GM12873 (cell line): ENCODE measurements around the gene TBC1D10B.

ENCODE experiments used
- CTCF ChIP-seq: IDR thresholded peaks from 2 replicates; pipeline ENCODE4 v1.5.1; 2012; ENCODE audit warnings: low read depth, mild to moderate bottlenecking, moderate library complexity, low read length, control low read depth; ENCODE audit not compliant: insufficient read depth; ENCODE audit errors: missing control alignments

Gene TBC1D10B

DNA sequence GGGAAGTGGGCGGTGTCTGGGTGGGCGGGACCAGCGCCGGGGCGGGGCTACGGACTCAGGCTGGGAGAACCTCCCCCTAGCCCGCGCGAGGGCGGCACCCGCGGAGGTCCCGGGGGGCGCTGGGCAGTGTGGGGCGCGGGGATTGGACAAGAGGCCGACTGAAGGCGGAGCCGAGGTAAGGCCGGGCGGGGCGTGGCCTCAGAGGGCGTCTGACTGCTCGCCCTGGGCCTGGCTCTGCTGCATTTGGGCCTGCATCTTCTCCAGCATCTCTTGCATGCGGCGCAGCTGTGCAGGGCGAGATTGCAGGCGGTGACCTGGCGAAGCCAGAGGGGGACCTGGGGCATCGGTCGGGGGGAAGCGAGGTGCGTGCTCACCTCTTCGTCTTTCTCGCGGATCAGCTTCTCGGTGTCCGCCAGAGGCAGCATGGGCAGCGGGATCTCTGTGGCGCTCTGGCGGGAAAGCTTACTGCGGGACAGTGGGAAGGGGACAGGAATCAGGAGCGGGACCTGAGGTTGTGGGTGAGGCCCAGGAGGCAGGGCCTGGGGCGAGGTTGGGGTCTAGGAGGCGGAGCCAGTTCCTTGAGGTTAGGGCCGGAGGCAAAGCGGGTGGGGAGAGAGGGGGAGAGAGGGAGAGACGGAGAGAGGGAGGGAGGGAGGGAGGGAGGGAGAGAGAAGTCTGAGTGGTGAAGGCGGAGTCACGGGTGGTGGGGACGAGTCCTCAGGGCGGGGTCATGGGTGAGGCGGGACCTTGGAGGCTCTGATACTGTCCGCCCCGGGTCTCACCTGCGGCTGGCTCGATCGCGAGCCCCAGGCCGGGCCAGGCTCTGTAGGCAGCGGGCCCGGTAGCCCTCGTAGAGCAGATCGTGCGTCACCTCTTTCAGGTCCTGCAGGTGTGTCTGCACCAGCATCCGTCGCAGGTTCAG is 8.2 kb upstream of the TBC1D10B start:
- no peak for TF ChIP-seq CTCF

- no peak for TF ChIP-seq CTCF
These were observed 7.5 kb upstream of the TBC1D10B start for GRCh38 chr16:30377812-30378235.

- TF ChIP-seq CTCF: no peak
These were observed 6.9 kb upstream of the TBC1D10B start for GRCh38 chr16:30377050-30377811.

- no peak for TF ChIP-seq CTCF
These were observed 6.2 kb upstream of the TBC1D10B start for GRCh38 chr16:30376461-30376902.

DNA sequence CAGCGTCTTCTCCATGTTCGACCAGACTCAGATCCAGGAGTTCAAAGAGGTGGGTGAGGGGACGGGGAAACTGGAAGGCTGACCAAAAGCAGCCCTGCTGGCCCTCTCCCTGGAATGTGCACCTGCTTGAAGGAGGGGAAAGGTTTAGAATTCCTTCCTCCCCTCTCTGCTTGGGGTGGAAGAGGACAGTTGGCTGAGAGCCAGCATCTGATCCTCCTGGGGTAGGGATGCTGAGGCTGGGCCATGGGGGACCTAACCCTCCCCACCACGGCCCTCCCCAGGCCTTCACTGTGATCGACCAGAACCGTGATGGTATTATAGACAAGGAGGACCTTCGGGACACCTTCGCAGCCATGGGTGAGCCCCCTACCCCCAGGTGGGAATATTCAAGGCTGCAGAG is 5.6 kb upstream of the TBC1D10B start:
- no peak for TF ChIP-seq CTCF

DNA sequence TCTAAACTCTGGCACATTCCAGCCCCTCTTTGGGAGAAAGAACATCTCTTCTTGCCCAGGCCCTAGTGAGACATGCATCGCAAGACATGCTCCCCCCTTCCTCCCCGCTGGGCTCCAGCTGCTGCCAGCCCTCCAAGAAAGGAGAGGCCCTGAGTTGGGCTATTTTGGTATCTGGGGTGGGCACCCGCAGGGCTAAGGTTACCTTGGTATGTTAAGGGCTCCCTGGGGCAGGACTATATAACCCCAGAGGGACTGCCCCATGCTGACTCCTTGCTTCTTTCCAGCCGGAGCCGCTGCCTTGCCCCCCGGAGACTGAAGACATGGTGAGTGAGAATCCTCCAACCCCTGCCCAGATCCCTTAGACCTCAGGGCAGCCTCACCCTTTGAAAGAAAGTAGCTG is 4.2 kb upstream of the TBC1D10B start, which contains the start of gene MYL11:
TSS of gene MYL11 (plus strand) at position 265 of the 400 bp plus-strand sequence. CDS start at position 321, 56 bp downstream.
- TF ChIP-seq CTCF: no peak

DNA sequence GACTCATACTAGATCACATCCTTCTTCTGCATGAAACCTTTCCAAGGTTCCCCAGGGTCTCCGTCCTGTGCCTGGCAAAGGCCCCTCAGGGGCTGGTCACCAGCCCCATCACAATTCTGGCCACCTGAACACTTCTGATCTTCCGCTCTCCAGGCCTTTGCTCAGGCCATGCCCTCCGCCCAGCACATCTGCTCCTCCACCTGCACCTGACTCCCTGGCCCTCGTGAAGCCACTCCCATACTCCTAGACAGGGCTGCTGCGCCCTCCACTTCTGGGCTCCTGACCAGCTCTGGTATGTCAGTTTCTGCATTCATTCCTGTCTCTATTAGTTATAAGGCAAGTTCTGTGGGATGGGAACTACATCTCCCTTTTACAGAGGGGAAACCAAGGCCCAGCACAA is 2.4 kb upstream of the TBC1D10B start:
- TF ChIP-seq CTCF: no peak
